Measurements from ENCODE around the gene YIPF2.
"Not testable (repeated sequence)": the region's sequence is repeated elsewhere in the genome, so short reads cannot be mapped to it uniquely, and the experiment has no call there.

YIPF2 gene

GRCh38 chr19:10928563-10929401, at the start of gene YIPF2, which contains the start of gene TIMM29:
Gene YIPF2, minus strand, starts transcription at chr19:10928639. Its CDS starts 229 bp downstream, at chr19:10928410.
Gene TIMM29, plus strand, starts transcription at chr19:10928811. Its CDS starts 12 bp downstream, at chr19:10928823.
- peak; percentile 96 for DNase-seq (ENCODE audit: low spot score)

- no peak for DNase-seq (ENCODE audit: low spot score)
These were observed 49.3 kb upstream of the YIPF2 start for GRCh38 chr19:10977742-10978092.

GRCh38 chr19:10976131-10976892, 47.9 kb upstream of the YIPF2 start:
- no peak for DNase-seq (ENCODE audit: low spot score)

GRCh38 chr19:10975374-10976130, 47.1 kb upstream of the YIPF2 start:
- DNase-seq (ENCODE audit: low spot score): no peak

DNA sequence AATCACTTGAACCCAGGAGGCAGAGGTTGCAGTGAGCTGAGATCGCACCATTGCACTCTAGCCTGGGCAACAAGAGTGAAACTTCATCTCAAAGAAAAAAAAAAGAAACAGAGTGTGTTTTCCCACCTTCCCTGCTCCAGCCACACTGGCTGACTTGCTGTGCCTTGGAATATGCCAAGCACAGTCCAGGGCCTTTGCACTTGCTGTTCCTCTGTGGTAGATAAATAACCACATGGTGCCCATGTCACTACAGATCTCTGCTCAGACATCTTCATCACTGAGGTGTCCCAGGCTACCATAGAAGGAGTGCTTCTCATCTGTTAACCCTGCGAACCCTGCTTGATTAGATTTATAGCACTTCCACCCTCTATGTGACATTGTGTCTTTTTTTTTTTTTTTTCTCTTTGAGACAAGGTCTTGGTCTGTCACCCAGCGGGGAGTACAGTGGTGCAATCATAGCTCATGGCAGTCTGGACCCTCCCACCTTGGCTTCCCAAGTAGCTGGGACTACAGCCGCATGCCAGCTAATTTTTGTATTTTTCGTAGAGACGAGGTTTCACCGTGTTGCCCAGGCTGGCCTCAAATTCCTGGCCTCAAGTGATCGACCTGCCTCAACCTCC, 42.8 kb upstream of the YIPF2 start:
- no peak for DNase-seq (ENCODE audit: low spot score)

DNA sequence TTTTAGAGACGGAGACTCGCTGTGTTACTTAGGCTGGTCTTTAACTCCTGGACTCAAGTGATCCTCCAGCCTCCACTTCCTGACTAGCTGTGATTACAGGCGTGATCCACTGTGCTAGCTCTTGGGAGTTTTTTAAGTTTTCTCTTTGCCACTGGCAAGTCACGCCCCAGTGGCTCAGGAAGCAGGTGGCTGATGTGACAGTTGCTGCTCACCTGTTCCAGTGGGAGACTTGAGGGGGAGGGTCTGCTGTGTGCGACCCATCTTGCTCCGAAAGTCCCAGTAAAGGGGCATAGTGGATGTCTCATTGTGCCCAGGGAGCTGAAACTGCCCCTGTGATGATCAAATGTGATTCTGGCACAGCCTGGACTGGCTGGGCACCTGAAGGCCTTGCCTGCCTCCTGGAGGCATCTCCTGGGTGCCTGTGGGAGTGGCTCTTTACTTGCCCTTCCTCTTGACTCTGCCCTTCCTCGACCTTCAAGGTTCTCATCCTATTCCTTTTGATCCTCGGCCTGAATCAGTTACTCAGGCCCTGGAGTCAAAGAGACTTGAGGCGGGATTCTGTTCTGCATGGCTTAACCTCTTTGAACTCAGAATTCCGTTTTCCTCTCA, 40.2 kb upstream of the YIPF2 start:
- DNase-seq (ENCODE audit: low spot score): no peak

DNA sequence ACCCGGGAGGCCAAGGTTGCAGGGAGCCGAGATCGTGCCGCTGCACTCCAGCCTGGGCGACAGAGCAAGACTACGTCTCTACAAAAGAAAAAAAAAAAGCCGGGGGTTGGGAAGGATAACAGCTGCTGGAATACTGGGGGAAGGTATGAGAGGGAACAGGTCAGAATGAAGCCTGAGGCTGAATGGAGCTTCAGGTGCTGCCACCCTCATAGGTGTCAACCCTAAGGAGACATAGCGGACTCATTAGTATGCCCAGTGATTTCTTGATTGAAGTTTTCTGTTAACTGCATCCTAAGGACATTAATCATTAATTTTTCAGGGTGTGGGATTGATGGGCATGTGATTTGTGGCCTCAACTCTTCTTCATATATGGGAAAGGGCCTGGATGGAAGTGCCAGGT, 38.4 kb upstream of the YIPF2 start:
- DNase-seq (ENCODE audit: low spot score): no peak

- no peak for DNase-seq (ENCODE audit: low spot score)
These were observed 37.0 kb upstream of the YIPF2 start for GRCh38 chr19:10965398-10965797.

- DNase-seq (ENCODE audit: low spot score): no peak
These were observed 36.5 kb upstream of the YIPF2 start for GRCh38 chr19:10964903-10965302.

DNA sequence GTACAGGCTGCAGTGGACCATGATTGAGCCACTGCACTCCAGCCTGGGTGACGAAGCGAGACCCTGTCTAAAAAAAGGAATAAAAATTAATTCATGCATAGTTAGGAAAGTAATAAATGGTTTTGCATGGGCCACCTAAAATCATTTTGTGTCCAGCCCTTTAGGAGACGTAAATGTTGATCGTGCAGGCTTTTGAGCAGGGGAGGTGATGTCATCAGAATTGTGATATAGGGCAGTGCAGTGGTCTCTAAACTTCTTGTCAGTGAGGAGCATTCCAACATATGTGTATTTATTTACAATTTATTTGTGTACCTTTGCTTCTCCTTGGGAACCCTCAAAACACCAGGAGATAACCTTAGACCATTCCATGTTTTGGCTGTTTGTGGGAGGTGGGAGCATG, 35.4 kb upstream of the YIPF2 start:
- DNase-seq (ENCODE audit: low spot score): no peak

DNA sequence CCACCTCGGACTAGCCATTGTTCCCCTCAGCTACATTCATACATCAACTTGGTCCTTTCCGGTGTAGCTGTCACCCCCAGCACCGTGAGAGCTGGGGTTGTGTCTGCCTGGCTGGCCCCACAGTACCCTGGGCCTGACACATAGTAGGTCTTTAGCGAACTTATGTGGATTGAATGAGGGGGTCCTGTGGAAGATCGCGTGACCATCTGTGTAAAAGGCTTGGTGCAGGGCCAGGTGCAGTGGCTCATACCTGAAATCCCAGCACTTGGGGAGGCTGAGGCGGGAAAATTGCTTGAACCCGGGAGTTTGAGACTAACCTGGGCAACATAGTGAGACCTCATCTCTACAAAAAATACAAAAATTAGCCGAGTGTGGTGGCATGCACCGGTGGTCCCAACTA, 34.4 kb upstream of the YIPF2 start:
- no peak for DNase-seq (ENCODE audit: low spot score)

DNA sequence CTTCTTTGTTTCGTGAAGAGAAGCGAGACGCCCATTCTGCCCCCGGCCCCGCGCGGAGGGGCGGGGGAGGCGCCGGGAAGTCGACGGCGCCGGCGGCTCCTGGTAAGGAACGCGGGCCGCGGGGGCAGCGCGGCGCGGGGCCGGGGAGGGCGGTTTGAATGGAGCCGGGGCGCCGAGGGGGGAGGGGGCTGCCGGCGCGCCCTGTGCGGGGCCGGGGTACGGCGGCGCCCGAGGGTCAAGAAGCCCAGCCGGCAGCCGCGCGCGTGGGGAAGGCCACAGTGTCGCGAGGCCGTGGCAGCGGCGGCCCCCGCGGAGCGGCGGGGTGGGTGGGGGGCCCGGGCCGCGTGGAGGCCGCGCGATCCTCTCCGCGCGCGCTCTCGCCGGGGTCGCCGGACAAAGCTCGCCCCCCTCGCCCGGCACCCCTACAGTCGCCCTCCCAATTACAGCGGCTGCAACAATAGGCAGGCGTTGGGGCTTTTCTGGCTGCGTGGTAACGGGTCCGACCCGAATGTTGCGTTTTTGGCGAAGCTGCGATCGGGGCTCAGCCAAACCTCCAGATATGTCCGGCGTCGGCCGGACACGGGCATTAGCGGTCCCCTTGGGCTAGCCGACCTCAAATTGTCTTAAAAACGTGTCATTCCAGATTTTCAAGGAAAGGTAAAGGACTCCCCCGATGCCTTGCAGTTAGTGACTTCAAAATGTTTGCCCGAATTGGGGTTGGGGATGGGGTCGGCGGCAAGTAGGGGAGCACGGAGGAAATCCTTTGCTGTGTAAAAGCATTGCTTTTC, 32.8 kb upstream of the YIPF2 start:
- peak; percentile 72 for DNase-seq (ENCODE audit: low spot score)

GRCh38 chr19:10960314-10961072, 32.1 kb upstream of the YIPF2 start, which contains the start of gene SMARCA4:
Gene SMARCA4, plus strand, starts transcription at chr19:10961030. Its CDS starts 23,122 bp downstream, at chr19:10984152.
- peak; percentile 99 for DNase-seq (ENCODE audit: low spot score)

DNA sequence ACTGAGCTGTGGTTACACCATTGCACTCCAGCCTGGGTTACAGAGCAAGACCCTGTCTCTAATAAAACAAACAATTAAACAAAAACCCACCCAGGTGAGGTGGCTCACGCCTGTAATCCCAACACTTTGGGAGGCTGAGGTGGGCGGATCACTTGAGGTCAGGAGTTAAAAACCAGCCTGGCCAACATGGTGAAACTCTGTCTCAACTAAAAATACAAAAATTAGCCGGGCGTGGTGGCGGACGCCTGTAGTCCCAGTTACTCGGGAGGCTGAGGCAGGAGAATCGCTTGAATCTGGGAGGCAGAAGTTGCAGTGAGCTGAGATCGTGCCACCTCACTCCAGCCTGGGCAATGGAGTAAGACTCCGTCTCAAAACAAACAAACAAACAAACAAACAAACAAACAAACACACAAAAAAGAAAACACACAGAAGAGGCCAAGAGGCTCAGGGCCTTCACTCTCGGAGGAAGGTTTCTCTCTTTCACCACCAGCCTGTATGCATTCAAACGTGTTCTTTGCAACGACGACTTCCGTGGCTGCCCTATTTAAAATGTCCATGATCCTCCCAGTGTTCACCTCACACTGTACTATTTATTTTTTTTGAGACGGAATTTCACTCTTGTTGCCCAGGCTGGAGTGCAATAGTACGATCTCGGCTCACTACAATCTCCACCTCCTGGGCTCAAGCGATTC, 31.0 kb upstream of the YIPF2 start:
- not testable (repeated sequence) for DNase-seq (ENCODE audit: low spot score)

- DNase-seq (ENCODE audit: low spot score): no peak
These were observed 24.4 kb upstream of the YIPF2 start for GRCh38 chr19:10952809-10953208.

GRCh38 chr19:10946958-10947657, 18.7 kb upstream of the YIPF2 start:
- DNase-seq (ENCODE audit: low spot score): no peak

DNA sequence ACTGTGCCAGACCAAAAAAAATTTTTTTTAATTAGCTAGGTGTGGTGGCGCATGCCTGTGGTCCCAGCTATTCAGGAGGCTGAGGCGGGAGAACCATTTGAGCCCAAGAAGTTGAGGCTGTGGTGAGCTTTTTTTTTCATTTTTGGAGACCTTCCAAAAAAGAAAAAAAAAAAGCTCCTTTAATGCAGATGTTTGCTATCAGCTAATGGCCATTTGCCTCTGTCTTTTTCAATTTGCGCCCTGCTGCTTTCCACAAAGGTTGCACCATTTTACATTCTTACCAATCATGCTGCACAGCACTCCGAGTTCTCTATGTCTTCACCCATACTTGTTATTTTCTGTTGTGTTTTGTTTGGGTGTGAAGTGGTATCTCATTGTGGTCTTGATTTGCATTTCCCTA, 16.8 kb upstream of the YIPF2 start:
- no peak for DNase-seq (ENCODE audit: low spot score)

DNA sequence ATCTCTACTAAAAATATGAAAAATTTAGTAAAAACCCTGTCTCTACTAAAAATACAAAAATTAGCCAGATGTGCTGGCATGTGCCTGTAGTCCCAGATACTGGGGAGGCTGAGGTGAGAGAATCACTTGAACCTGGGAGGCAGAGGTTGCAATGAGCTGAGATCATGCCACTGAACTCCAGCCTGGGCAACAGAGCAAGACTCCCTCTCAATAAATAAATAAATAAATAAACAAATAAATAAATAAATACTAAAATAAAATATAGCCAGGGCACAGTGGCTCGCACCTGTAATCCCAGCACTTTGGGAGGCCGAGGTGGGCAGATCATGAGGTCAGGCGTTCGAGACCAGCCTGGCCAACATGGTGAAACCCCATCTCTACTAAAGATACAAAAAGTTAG, 15.0 kb upstream of the YIPF2 start:
- not testable (repeated sequence) for DNase-seq (ENCODE audit: low spot score)

DNA sequence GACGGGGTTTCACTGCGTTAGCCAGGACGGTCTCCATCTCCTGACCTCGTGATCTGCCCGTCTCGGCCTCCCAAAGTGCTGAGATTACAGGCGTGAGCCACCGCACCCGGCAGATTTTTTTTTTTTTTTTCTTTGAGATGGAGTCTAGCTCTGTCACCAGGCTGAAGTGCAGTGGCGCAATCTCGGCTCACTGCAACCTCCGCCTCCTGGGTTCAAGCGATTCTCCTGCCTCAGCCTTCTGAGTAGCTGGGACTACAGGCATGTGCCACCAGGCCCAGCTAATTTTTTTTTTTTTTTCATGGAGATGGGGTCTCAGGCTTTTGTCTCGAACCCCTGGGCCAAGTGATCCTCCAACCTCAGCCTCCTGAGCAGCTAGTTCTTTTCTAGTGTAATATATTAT, 13.2 kb upstream of the YIPF2 start:
- DNase-seq (ENCODE audit: low spot score): not testable (repeated sequence)

Data from ecto neural progenitor cell (in vitro differentiated cells).